Activated CD8-positive, alpha-beta T cell treated with anti-CD3 and anti-CD28 coated beads, Interleukin-2, amount 10 ng/mL, durations not matched to agents 7 days and 5 days (primary cell): ENCODE measurements around the gene DNPH1. TPM values are rescaled to one million over a fixed set of nuclear protein-coding genes. Genes with fewer than 3 reads are reported as not detected.

ENCODE experiments used
- ATAC-seq: fragments of 150-1000 bp; cut with Tn5 transposase; one replicate; pipeline ENCODE4 v1.10.0; 2021; ENCODE audit warnings: moderate library complexity
- CTCF ChIA-PET: fragments of 350-600 bp; sonication (Branson Sonifier 250); formaldehyde crosslinking; loops from one replicate; lab custom pipeline; 2021; ENCODE audit warnings: antibody characterized with exemption; lab: Charles Lee
- POLR2A ChIA-PET: fragments of 350-600 bp; sonication (Branson Sonifier 250); formaldehyde crosslinking; loops from one replicate; lab custom pipeline; 2021; ENCODE audit warnings: antibody characterized with exemption; lab: Charles Lee
- DNase-seq: peaks from one replicate; pipeline ENCODE4 v3.0.0-alpha.2; 2020
- H3K27ac Mint-ChIP-seq: one replicate; pipeline ENCODE4 v1.8.0; 2021; ENCODE audit warnings: mild to moderate bottlenecking, mixed read lengths
- H3K27me3 Mint-ChIP-seq: one replicate; pipeline ENCODE4 v1.8.0; 2021; ENCODE audit warnings: low read depth, mixed read lengths
- H3K36me3 Mint-ChIP-seq: one replicate; pipeline ENCODE4 v1.8.0; 2021; ENCODE audit warnings: low read depth, mixed read lengths
- H3K4me1 Mint-ChIP-seq: one replicate; pipeline ENCODE4 v1.8.0; 2021; ENCODE audit warnings: low read depth, mixed read lengths
- H3K4me3 Mint-ChIP-seq: one replicate; pipeline ENCODE4 v1.8.0; 2021; ENCODE audit warnings: mild to moderate bottlenecking, mixed read lengths
- H3K9me3 Mint-ChIP-seq: one replicate; pipeline ENCODE4 v1.8.0; 2022; ENCODE audit warnings: mixed read lengths; ENCODE audit not compliant: insufficient read depth
- total RNA-seq, 2 experiments: library from RNA; stranded (reverse); gene quantifications; one replicate each; pipeline ENCODE4 v1.2.3, GENCODE V29; 2021

Gene DNPH1
- total RNA-seq, 2 experiments from 2014 or later: 42.5 to 47.2 TPM

GRCh38 chr6:43271944-43272343 lies 42.7 kb upstream of the DNPH1 start:
- no peak overlapping the region for H3K27ac Mint-ChIP-seq
- POLR2A ChIA-PET: no interaction called here
- no peak for DNase-seq

GRCh38 chr6:43271103-43271815 lies 42.0 kb upstream of the DNPH1 start:
- H3K36me3 Mint-ChIP-seq: no peaks in the 10 kb centered on the region
- ChIA-PET POLR2A (no interaction called here), CTCF (no interaction called here)
- no peaks in the 10 kb centered on the region for H3K9me3 Mint-ChIP-seq
- no peak for ATAC-seq
- no peak overlapping the region for H3K27ac Mint-ChIP-seq
- H3K4me3 Mint-ChIP-seq: no peak overlapping the region
- peaks cover 73% of the 10 kb centered on the region for H3K27me3 Mint-ChIP-seq
- no peak for DNase-seq
- peaks cover 15% of the 10 kb centered on the region for H3K4me1 Mint-ChIP-seq

More at GRCh38 chr6:43271944-43272343, 42.7 kb upstream of the DNPH1 start:
- Mint-ChIP-seq H3K27me3 (peaks cover 75% of the 10 kb centered on the region), H3K4me3 (no peak overlapping the region), H3K4me1 (peaks cover 18% of the 10 kb centered on the region), H3K36me3 (no peaks in the 10 kb centered on the region), H3K9me3 (no peaks in the 10 kb centered on the region)
- CTCF ChIA-PET: interaction anchor here (1.4 kb wide), 1 partner anchor 9 kb away, joined by 9 read pairs; no protein-coding TSS in a partner anchor
- no peak for ATAC-seq

DNA sequence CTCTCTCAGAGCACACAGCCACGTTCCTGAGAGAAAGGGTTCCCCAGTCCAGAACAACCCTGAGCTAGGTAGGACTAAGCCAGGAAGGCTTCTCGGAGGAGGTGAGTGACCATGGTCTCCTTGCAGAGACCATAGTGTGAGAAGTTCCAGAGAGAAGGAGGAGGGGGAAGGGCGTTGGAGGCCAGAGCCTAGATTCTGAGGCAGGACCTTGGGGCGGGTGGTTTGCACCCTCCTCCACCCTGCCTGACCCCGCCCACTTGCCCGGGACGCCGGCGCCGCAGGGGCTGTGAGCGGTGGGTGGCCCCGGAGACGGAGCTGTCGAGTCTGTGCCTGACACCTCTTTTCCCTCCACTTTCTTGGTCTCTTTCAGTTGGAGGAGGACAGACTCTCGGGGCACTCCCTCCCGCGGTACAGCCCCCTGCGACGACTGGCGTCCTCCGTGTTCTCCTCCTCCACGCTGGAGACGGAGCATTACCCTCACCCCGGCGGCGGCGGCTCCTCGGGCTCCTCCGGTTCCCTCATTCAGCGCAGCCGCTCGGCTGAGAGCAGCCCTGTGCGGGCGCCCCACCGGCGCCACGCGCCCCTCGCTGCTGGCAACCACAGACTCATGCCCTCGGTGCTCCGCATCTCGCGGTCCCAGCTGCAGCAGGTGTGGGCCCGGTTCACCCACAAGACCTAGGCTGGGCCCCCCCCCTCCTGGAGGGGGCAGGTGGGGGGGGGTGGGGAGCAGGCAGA lies 40.2 kb upstream of the DNPH1 start:
- H3K4me1 Mint-ChIP-seq: peaks cover 11% of the 10 kb centered on the region
- H3K9me3 Mint-ChIP-seq: no peaks in the 10 kb centered on the region
- peaks cover 62% of the 10 kb centered on the region for H3K27me3 Mint-ChIP-seq
- no peaks in the 10 kb centered on the region for H3K36me3 Mint-ChIP-seq
- peak; percentile 73 for ATAC-seq
- POLR2A ChIA-PET: no interaction called here
- no peak overlapping the region for H3K27ac Mint-ChIP-seq
- DNase-seq: peak; percentile 30
- H3K4me3 Mint-ChIP-seq: peak overlapping the region; percentile 35
- CTCF ChIA-PET: interaction anchor here (0.8 to 1.3 kb wide), 2 partner anchors 39 to 129 kb away, joined by 4 to 6 read pairs; no protein-coding TSS in a partner anchor

DNA sequence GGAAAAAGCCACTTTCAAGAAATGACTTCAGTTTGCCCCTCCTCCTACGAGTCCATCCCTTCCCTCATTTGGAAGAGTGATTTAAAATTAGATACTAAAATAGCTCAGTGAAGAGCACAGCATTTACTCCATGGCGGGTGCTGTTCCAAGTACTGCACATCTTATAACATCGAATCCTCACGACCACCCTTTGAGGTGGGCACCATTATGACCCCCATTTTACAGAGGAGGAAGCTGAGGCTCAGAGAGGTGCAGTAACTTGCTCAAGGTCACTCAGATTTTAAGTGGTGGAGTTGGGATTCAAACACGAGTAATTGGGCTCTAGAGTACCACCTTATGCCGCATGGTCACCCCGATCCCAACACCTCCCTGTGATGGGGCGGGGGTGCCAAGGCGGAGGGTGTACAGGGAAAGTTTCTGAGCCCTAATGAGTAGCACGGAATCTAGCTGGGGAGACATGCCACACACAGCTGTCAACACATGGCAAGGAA lies 39.5 kb upstream of the DNPH1 start:
- H3K4me1 Mint-ChIP-seq: peaks cover 6% of the 10 kb centered on the region
- peak overlapping the region; percentile 22 for H3K4me3 Mint-ChIP-seq
- POLR2A ChIA-PET: no interaction called here

GRCh38 chr6:43268355-43268700 lies 39.0 kb upstream of the DNPH1 start:
- peaks cover 6% of the 10 kb centered on the region for H3K4me1 Mint-ChIP-seq
- H3K27me3 Mint-ChIP-seq: peaks cover 54% of the 10 kb centered on the region
- CTCF ChIA-PET: interaction anchor here (0.5 to 1.5 kb wide), 3 partner anchors 38 to 237 kb away, joined by 3 to 7 read pairs (median 4); partner anchors contain the start of gene DLK2
- H3K27ac Mint-ChIP-seq: no peak overlapping the region
- ATAC-seq (no peak), DNase-seq (no peak)
- no peaks in the 10 kb centered on the region for H3K36me3 Mint-ChIP-seq
- H3K9me3 Mint-ChIP-seq: no peaks in the 10 kb centered on the region
- POLR2A ChIA-PET: no interaction called here
- H3K4me3 Mint-ChIP-seq: no peak overlapping the region

More for the DNA sequence above, 39.5 kb upstream of the DNPH1 start:
- no peaks in the 10 kb centered on the region for H3K9me3 Mint-ChIP-seq
- no peaks in the 10 kb centered on the region for H3K36me3 Mint-ChIP-seq
- no peak overlapping the region for H3K27ac Mint-ChIP-seq
- H3K27me3 Mint-ChIP-seq: peaks cover 55% of the 10 kb centered on the region
- no peak for ATAC-seq
- no peak for DNase-seq
- CTCF ChIA-PET: interaction anchor here (0.8 to 1.5 kb wide), 3 partner anchors 38 to 237 kb away, joined by 4 to 7 read pairs (median 6); no protein-coding TSS in a partner anchor

GRCh38 chr6:43267619-43268354 lies 38.5 kb upstream of the DNPH1 start:
- POLR2A ChIA-PET: no interaction called here
- CTCF ChIA-PET: interaction anchor here (0.5 to 1.5 kb wide), 2 partner anchors 187 to 238 kb away, joined by 3 to 7 read pairs; partner anchors contain the start of gene DLK2
- DNase-seq: no peak
- no peak for ATAC-seq
- H3K27me3 Mint-ChIP-seq: peaks cover 48% of the 10 kb centered on the region
- H3K36me3 Mint-ChIP-seq: no peaks in the 10 kb centered on the region
- peaks cover 6% of the 10 kb centered on the region for H3K4me1 Mint-ChIP-seq
- H3K4me3 Mint-ChIP-seq: no peak overlapping the region
- H3K9me3 Mint-ChIP-seq: no peaks in the 10 kb centered on the region
- H3K27ac Mint-ChIP-seq: no peak overlapping the region

DNA sequence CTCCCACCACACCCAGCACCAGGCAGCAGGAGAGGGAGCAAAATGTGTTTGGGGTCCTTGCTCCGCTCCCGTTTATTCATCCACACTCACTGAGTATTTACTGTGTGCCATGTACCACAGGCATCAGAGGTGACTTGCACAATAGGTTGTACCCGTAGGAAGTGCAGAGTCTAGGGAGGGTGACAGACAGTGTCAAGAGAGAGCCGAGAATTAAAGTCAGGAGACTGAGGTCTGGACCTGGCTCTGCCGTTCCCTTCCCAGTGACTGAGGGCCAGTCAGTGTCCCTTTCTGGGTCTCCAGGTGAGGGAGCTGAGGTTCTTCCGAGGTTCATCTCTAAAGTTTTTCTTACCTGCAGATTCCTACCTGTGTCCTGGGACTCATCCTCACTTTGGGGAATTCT lies 36.3 kb upstream of the DNPH1 start:
- Mint-ChIP-seq H3K36me3 (no peaks in the 10 kb centered on the region), H3K9me3 (no peaks in the 10 kb centered on the region), H3K4me3 (no peak overlapping the region), H3K4me1 (peaks cover 6% of the 10 kb centered on the region), H3K27ac (no peak overlapping the region), H3K27me3 (peaks cover 38% of the 10 kb centered on the region)
- DNase-seq (no peak), ATAC-seq (no peak)
- ChIA-PET POLR2A (no interaction called here), CTCF (interaction anchor here (4.8 kb wide), 1 partner anchor 241 kb away, joined by 27 read pairs; no protein-coding TSS in a partner anchor)

GRCh38 chr6:43264599-43265145 lies 35.4 kb upstream of the DNPH1 start:
- H3K4me1 Mint-ChIP-seq: peaks cover 6% of the 10 kb centered on the region
- H3K27ac Mint-ChIP-seq: no peak overlapping the region
- CTCF ChIA-PET: interaction anchor here (1.7 to 4.8 kb wide), 2 partner anchors 133 to 242 kb away, joined by 10 to 27 read pairs; no protein-coding TSS in a partner anchor
- POLR2A ChIA-PET: no interaction called here
- H3K4me3 Mint-ChIP-seq: no peak overlapping the region
- H3K27me3 Mint-ChIP-seq: peaks cover 30% of the 10 kb centered on the region
- H3K36me3 Mint-ChIP-seq: no peaks in the 10 kb centered on the region
- ATAC-seq (no peak), DNase-seq (no peak)
- H3K9me3 Mint-ChIP-seq: no peaks in the 10 kb centered on the region

DNA sequence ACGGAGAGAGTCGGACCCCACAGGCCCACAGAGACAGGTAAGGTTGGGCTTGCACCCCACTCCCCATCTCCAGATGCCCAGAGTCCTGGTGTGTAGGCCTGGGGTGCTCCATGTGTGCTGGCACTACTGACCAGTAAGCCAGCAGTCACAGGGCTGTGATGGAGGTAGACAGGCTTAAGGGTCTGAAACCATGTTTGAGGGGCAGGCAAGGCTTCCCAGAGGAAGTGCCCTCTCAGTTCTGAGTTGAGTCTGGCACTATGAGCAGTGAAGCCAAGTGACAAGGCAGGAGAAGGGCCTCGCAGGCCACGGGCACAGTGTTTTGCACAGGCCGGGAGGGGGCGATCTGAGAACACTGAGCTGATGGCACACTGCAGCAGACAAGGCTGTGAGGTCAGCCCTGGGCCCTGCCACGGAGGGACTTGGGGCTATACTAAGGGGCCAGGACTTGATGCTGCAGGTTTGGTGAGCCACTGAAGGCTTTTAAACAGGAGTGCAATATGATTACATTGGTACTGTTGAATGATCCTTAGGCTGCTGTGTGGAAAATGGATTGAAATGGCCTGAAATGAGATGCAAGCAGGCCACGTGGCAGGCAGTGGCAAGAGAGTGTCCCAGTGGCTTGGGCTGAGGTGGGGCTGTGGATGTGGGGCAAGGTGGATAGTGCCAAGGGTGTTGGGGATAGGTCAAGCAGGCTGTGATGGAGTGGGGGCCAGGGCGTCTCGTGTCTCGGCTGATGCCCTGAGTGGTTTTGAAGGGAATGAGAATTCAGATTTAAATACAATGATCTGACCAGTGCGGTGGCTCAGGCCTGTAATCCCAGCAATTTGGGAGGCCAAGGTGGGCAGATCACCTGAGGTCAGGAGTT lies 34.3 kb upstream of the DNPH1 start:
- Mint-ChIP-seq H3K4me3 (no peak overlapping the region), H3K9me3 (no peaks in the 10 kb centered on the region), H3K4me1 (no peaks in the 10 kb centered on the region), H3K27ac (no peak overlapping the region), H3K27me3 (peaks cover 22% of the 10 kb centered on the region), H3K36me3 (no peaks in the 10 kb centered on the region)
- CTCF ChIA-PET: interaction anchor here (0.5 to 4.8 kb wide), 9 partner anchors 8 to 243 kb away, joined by 3 to 27 read pairs (median 4); no protein-coding TSS in a partner anchor
- DNase-seq (peak; percentile 86), ATAC-seq (peak; percentile 94)
- POLR2A ChIA-PET: no interaction called here

DNA sequence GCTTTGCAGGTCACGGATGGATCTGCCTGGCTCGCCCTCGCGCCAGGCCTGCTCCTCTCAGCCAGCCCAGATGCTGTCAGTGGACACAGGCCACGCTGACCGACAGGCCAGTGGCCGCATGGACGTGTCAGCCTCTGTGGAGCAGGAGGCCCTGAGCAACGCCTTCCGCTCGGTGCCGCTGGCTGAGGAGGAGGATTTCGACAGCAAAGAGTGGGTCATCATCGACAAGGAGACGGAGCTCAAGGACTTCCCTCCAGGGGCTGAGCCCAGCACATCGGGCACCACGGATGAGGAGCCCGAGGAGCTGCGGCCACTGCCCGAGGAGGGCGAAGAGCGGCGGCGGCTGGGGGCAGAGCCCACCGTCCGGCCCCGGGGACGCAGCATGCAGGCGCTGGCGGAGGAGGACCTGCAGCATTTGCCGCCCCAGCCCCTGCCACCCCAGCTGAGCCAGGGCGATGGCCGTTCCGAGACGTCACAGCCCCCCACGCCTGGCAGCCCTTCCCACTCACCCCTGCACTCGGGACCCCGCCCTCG lies 33.6 kb upstream of the DNPH1 start:
- H3K27me3 Mint-ChIP-seq: peaks cover 16% of the 10 kb centered on the region
- no peak overlapping the region for H3K27ac Mint-ChIP-seq
- POLR2A ChIA-PET: no interaction called here
- H3K9me3 Mint-ChIP-seq: no peaks in the 10 kb centered on the region
- no peaks in the 10 kb centered on the region for H3K36me3 Mint-ChIP-seq
- no peak overlapping the region for H3K4me3 Mint-ChIP-seq
- no peaks in the 10 kb centered on the region for H3K4me1 Mint-ChIP-seq
- ATAC-seq (no peak), DNase-seq (no peak)
- CTCF ChIA-PET: interaction anchor here (0.6 to 4.8 kb wide), 6 partner anchors 10 to 244 kb away, joined by 3 to 27 read pairs (median 6); no protein-coding TSS in a partner anchor
